KMS-11 (cell line): Measurements from ENCODE around the gene ECHS1.
"Not testable (repeated sequence)": the region's sequence is repeated elsewhere in the genome, so short reads cannot be mapped to it uniquely, and the experiment has no call there.

Source experiments
- H2AFZ ChIP-seq: fragments of 200-600 bp; sonication (generic); 2 replicates; pipeline ENCODE4 v1.6.1; 2016; ENCODE audit warnings: antibody characterized with exemption, mixed run types, low read depth
- H3K27ac ChIP-seq: fragments of 200-600 bp; sonication (generic); 2 replicates; pipeline ENCODE4 v1.6.1; 2016; ENCODE audit warnings: mild to moderate bottlenecking, mixed run types
- H3K27me3 ChIP-seq: fragments of 200-600 bp; sonication (generic); 2 replicates; pipeline ENCODE4 v1.6.1; 2017; ENCODE audit warnings: mild to moderate bottlenecking, low read depth, mixed run types, moderate library complexity; ENCODE audit not compliant: insufficient read depth
- H3K36me3 ChIP-seq: fragments of 200-600 bp; sonication (generic); 2 replicates; pipeline ENCODE4 v1.6.1; 2017; ENCODE audit warnings: mild to moderate bottlenecking, mixed run types; ENCODE audit not compliant: insufficient read depth
- H3K4me1 ChIP-seq: fragments of 200-600 bp; sonication (generic); 2 replicates; pipeline ENCODE4 v1.6.1; 2016; ENCODE audit warnings: mild to moderate bottlenecking, low read depth, mixed run types; ENCODE audit not compliant: poor library complexity, severe bottlenecking
- H3K4me2 ChIP-seq: fragments of 200-600 bp; sonication (generic); 2 replicates; pipeline ENCODE4 v1.7.0; 2016; ENCODE audit warnings: mild to moderate bottlenecking, mixed run types
- H3K4me3 ChIP-seq: fragments of 200-600 bp; sonication (generic); IDR thresholded peaks from 2 replicates; pipeline ENCODE4 v1.6.1; 2017; ENCODE audit warnings: low read depth, low read length, mixed read lengths; ENCODE audit not compliant: insufficient read depth
- H3K79me2 ChIP-seq: fragments of 200-600 bp; sonication (generic); 2 replicates; pipeline ENCODE4 v1.6.1; 2016; ENCODE audit warnings: low read depth, mixed run types; ENCODE audit not compliant: insufficient read depth
- H3K9ac ChIP-seq: fragments of 200-600 bp; sonication (generic); 2 replicates; pipeline ENCODE4 v1.6.1; 2016; ENCODE audit warnings: mild to moderate bottlenecking, mixed run types
- H4K20me1 ChIP-seq: fragments of 200-600 bp; sonication (generic); 2 replicates; pipeline ENCODE4 v1.6.1; 2016; ENCODE audit warnings: mild to moderate bottlenecking, mixed run types; ENCODE audit not compliant: insufficient read depth
- CTCF ChIP-seq: fragments of 200-600 bp; sonication (generic); conservative IDR thresholded peaks from 2 replicates; pipeline ENCODE4 v1.6.1; 2017; ENCODE audit warnings: low read depth, mild to moderate bottlenecking, antibody characterized with exemption, low read length, moderate library complexity, mixed read lengths

ECHS1 gene

GRCh38 chr10:133420028-133420427, 46.9 kb upstream of the ECHS1 start:
- Histone ChIP-seq H3K9ac (no peak overlapping the region), H4K20me1 (no peaks in the 10 kb centered on the region), H3K4me2 (no peak overlapping the region), H2AFZ (no peak overlapping the region), H3K4me1 (no peaks in the 10 kb centered on the region), H3K27ac (no peak overlapping the region), H3K79me2 (no peaks in the 10 kb centered on the region), H3K36me3 (no peaks in the 10 kb centered on the region), H3K27me3 (no peaks in the 10 kb centered on the region), H3K4me3 (no peak overlapping the region)
- TF ChIP-seq CTCF = no peak

GRCh38 chr10:133419211-133419950, 46.2 kb upstream of the ECHS1 start:
- no peaks in the 10 kb centered on the region for H3K79me2 ChIP-seq
- no peak for TF ChIP-seq CTCF
- H3K4me1 ChIP-seq = no peaks in the 10 kb centered on the region
- no peaks in the 10 kb centered on the region for H4K20me1 ChIP-seq
- no peaks in the 10 kb centered on the region for H3K36me3 ChIP-seq
- no peak overlapping the region for H3K4me3 ChIP-seq
- H2AFZ ChIP-seq = no peak overlapping the region
- H3K4me2 ChIP-seq = no peak overlapping the region
- no peaks in the 10 kb centered on the region for H3K27me3 ChIP-seq
- no peak overlapping the region for H3K9ac ChIP-seq
- no peak overlapping the region for H3K27ac ChIP-seq

- H3K4me1 ChIP-seq = no peaks in the 10 kb centered on the region
- no peak for TF ChIP-seq CTCF
- no peak overlapping the region for H3K4me2 ChIP-seq
- H3K27me3 ChIP-seq = no peaks in the 10 kb centered on the region
- H3K27ac ChIP-seq = no peak overlapping the region
- no peak overlapping the region for H2AFZ ChIP-seq
- H4K20me1 ChIP-seq = no peaks in the 10 kb centered on the region
- H3K36me3 ChIP-seq = no peaks in the 10 kb centered on the region
- no peak overlapping the region for H3K9ac ChIP-seq
- no peak overlapping the region for H3K4me3 ChIP-seq
- H3K79me2 ChIP-seq = no peaks in the 10 kb centered on the region
Measured at GRCh38 chr10:133418289-133418993, 45.3 kb upstream of the ECHS1 start.

GRCh38 chr10:133415752-133416151, 42.6 kb upstream of the ECHS1 start:
- no peaks in the 10 kb centered on the region; the same call in 1 of the 2 replicates for H3K36me3 ChIP-seq
- no peak overlapping the region for H3K4me3 ChIP-seq
- H3K27ac ChIP-seq = no peak overlapping the region
- H3K4me1 ChIP-seq = no peaks in the 10 kb centered on the region
- H3K4me2 ChIP-seq = no peak overlapping the region
- no peaks in the 10 kb centered on the region for H3K27me3 ChIP-seq
- H3K79me2 ChIP-seq = no peaks in the 10 kb centered on the region
- no peak overlapping the region for H2AFZ ChIP-seq
- H3K9ac ChIP-seq = no peak overlapping the region
- no peaks in the 10 kb centered on the region for H4K20me1 ChIP-seq
- no peak for TF ChIP-seq CTCF

- H3K4me3 ChIP-seq, H2AFZ ChIP-seq, H3K4me2 ChIP-seq, H3K4me1 ChIP-seq, H3K27me3 ChIP-seq, H3K27ac ChIP-seq, H3K9ac ChIP-seq, H3K36me3 ChIP-seq, H3K79me2 ChIP-seq, H4K20me1 ChIP-seq: not testable (repeated sequence)
Measured at GRCh38 chr10:133414401-133414800, 41.2 kb upstream of the ECHS1 start.
